K562 (cell line): ENCODE results near the gene AIF1.

ENCODE experiments used
- ATF2 ChIP-seq: sonication (generic); formaldehyde crosslinking; IDR thresholded peaks from 2 replicates; pipeline ENCODE4 v1.8.1; 2022; ENCODE audit warnings: missing genetic modification reagents
- CBFB ChIP-seq: sonication (generic); formaldehyde crosslinking; IDR thresholded peaks from 2 replicates; pipeline ENCODE4 v1.4.0; 2020; ENCODE audit warnings: mild to moderate bottlenecking, missing genetic modification reagents
- EP300 ChIP-seq: IDR thresholded peaks from 2 replicates; pipeline ENCODE4 v1.6.1; 2012; ENCODE audit warnings: low read length, improper control_type of control experiment
- GATA2 ChIP-seq: sonication (generic); formaldehyde crosslinking; IDR thresholded peaks from 2 replicates; pipeline ENCODE4 v1.4.0; 2020; ENCODE audit warnings: mild to moderate bottlenecking, missing genetic modification reagents
- GTF3C2 ChIP-seq: IDR thresholded peaks from 3 replicates; pipeline ENCODE4 v1.6.1; 2011; ENCODE audit warnings: borderline replicate concordance, mild to moderate bottlenecking, moderate library complexity; ENCODE audit not compliant: insufficient read length; ENCODE audit errors: extremely low read depth
- HDAC2 ChIP-seq: fragments of 450-650 bp; IDR thresholded peaks from 2 replicates; pipeline ENCODE4 v1.6.1; 2016; ENCODE audit warnings: mild to moderate bottlenecking
- KDM5B ChIP-seq: fragments of 200-600 bp; sonication (generic); IDR thresholded peaks from 2 replicates; pipeline ENCODE4 v1.6.1; 2012; ENCODE audit warnings: low read depth, mild to moderate bottlenecking, moderate library complexity, low read length, control low read depth, inconsistent platforms; ENCODE audit not compliant: insufficient replicate concordance
- MAX ChIP-seq: sonication (generic); formaldehyde crosslinking; IDR thresholded peaks from 2 replicates; pipeline ENCODE4 v1.9.0; 2022; ENCODE audit warnings: mild to moderate bottlenecking, missing genetic modification reagents
- MCM7 ChIP-seq, 2 experiments: fragments of 450-650 bp; IDR thresholded peaks; 2 replicates each; pipeline ENCODE4 v1.6.1; 2016 to 2018
- NFRKB ChIP-seq: fragments of 450-650 bp; IDR thresholded peaks from 2 replicates; pipeline ENCODE4 v1.6.1; 2016; ENCODE audit warnings: low read depth
- NR2F6 ChIP-seq: fragments of 450-650 bp; formaldehyde crosslinking; IDR thresholded peaks from 2 replicates; pipeline ENCODE4 v1.4.0; 2020; ENCODE audit warnings: mild to moderate bottlenecking
- POLR2AphosphoS5 ChIP-seq: IDR thresholded peaks from 2 replicates; pipeline ENCODE4 v1.6.1; 2011; ENCODE audit warnings: mild to moderate bottlenecking, low read depth, low read length, moderate library complexity; ENCODE audit not compliant: control insufficient read depth, insufficient read depth
- RAD21 ChIP-seq, 2 experiments: fragments of 250-450 bp in 1 of 2; fragments of 450-650 bp in 1 of 2; sonication (Bioruptor Pico) in 1 of 2; formaldehyde crosslinking in 1 of 2; IDR thresholded peaks in 1 of 2; conservative IDR thresholded peaks in 1 of 2; 2 replicates each; pipeline versions ENCODE4 v1.4.0 to v1.8.0; 2020 to 2022; ENCODE audit warnings: mild to moderate bottlenecking in 2 of 2, moderate library complexity in 1 of 2
- YY1 ChIP-seq, 3 experiments: IDR thresholded peaks; 2 replicates each; pipeline ENCODE4 v1.6.1; 2011; ENCODE audit warnings: low read length in 2 of 3, mild to moderate bottlenecking in 2 of 3, moderate library complexity in 2 of 3, borderline replicate concordance in 1 of 3, control low read depth in 1 of 3, low read depth in 1 of 3; ENCODE audit not compliant: insufficient read depth in 3 of 3, insufficient replicate concordance in 2 of 3, control insufficient read depth in 1 of 3, insufficient read length in 1 of 3; ENCODE audit errors: extremely low read depth in 1 of 3

GRCh38 chr6:31634131-31634530 lies 19.1 kb downstream of the AIF1 start:
- TF ChIP-seq NFRKB = no peak
- TF ChIP-seq POLR2AphosphoS5 = no peak
- TF ChIP-seq MCM7 (IDR thresholded peaks at IDR 0.05) = no peak
- TF ChIP-seq RAD21 (CRISPR knock-in tag; conservative IDR thresholded peaks at IDR 0.05 in 1 of 2, IDR thresholded peaks at IDR 0.05 in 1 of 2) = no peak
- no peak for TF ChIP-seq ATF2 (CRISPR knock-in tag)
- TF ChIP-seq KDM5B = no peak
- no peak for TF ChIP-seq GATA2 (CRISPR knock-in tag)
- TF ChIP-seq CBFB (CRISPR knock-in tag) = no peak
- TF ChIP-seq NR2F6 (CRISPR knock-in tag) = no peak
- no peak for TF ChIP-seq EP300
- TF ChIP-seq YY1 (IDR thresholded peaks at IDR 0.05; ENCODE audit: borderline replicate concordance in 1 of 3, control insufficient read depth in 1 of 3, extremely low read depth in 1 of 3, insufficient read depth in 3 of 3, insufficient read length in 1 of 3, insufficient replicate concordance in 2 of 3, low read depth in 1 of 3, low read length in 2 of 3) = no peak
- no peak for TF ChIP-seq GTF3C2
- TF ChIP-seq HDAC2 = no peak
- no peak for TF ChIP-seq MAX (CRISPR knock-in tag)
